ENCODE results near the gene FLOT1. TPM values are rescaled to one million over a fixed set of nuclear protein-coding genes. Genes with fewer than 3 reads are reported as not detected.
A peak's percentile ranks its signal among the peaks of the same experiment; 100 is the strongest.
"Not testable (repeated sequence)": the region's sequence is repeated elsewhere in the genome, so short reads cannot be mapped to it uniquely, and the experiment has no call there.

Gene FLOT1
- total and polyA plus RNA-seq, 2 donors (not counting 3 experiments of a cell fraction or from before 2014, with no cell fraction given): 141 to 154 TPM

DNA sequence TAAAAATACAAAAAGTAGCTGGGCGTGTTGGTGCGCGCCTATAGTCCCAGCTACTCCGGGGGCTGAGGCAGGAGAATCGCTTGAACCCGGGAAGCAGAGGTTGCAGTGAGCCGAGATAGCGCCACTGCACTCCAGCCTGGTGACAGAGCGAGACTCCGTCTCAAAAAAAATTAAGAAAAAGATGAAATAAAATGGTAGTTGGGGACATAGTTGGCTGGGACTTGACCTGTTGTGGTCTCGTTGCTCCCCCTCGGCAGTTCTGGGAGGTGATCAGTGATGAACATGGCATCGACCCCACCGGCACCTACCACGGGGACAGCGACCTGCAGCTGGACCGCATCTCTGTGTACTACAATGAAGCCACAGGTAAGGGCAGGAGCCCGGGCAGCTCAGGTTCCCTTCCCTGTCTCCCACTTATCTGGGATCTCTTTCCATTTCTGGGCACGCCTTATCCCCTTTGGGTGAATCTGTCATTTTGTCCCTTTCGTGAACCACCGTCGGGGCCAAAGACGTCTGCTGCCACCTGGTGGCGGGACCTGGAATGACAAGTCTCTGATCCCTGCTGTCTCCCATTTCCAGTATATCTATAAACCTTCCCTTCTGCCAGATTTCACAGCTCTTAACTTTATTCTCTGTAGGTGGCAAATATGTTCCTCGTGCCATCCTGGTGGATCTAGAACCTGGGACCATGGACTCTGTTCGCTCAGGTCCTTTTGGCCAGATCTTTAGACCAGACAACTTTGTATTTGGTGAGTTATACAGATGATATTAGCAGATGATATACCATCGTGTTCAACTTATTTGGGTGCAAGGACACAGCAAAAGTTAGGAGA is 20.0 kb downstream of the FLOT1 start:
- Histone ChIP-seq H3K4me2 (ENCODE audit: insufficient read depth, low read length) (peak overlapping the region; percentile 89), H2AFZ (ENCODE audit: low read depth, low read length) (no peak overlapping the region), H3K4me1 (ENCODE audit: control insufficient read depth, extremely low read depth, insufficient read depth, low read length) (peaks cover 37% of the 10 kb centered on the region), H4K20me1 (replicated peaks; ENCODE audit: control insufficient read depth, extremely low read depth, insufficient read depth, low read length) (peaks cover 7% of the 10 kb centered on the region), H3K9ac (replicated peaks; ENCODE audit: extremely low read depth, insufficient read depth, low read length) (peak overlapping the region; percentile 79), H3K27me3 (ENCODE audit: control insufficient read depth in 2 of 2, insufficient read depth in 2 of 2, low read length in 2 of 2) (no peaks in the 10 kb centered on the region), H3K79me2 (ENCODE audit: control insufficient read depth, insufficient read depth, low read length) (peaks cover 60% of the 10 kb centered on the region), H3K9me1 (replicated peaks; ENCODE audit: control insufficient read depth, extremely low read depth, insufficient read depth, low read length) (no peaks in the 10 kb centered on the region), H3K27ac (ENCODE audit: insufficient read depth, low read depth, low read length) (no peak overlapping the region), H3K36me3 (ENCODE audit: control insufficient read depth in 2 of 2, extremely low read depth in 1 of 2, insufficient read depth in 2 of 2, low read length in 2 of 2) (peaks cover 16 to 31% of the 10 kb centered on the region in 2 experiments), H3K9me3 (replicated peaks; ENCODE audit: control insufficient read depth, insufficient read depth, low read length) (no peaks in the 10 kb centered on the region), H3K4me3 (replicated peaks in 1 of 3; ENCODE audit: insufficient read depth in 1 of 3, low read depth in 1 of 3, low read length in 3 of 3) (peak overlapping the region in 2 of 3 experiments; percentile 76 to 94)
- intact Hi-C loops (cut with micrococcal nuclease) (loop anchor here (1.0 kb wide), 1 partner anchor 43 kb away; no protein-coding TSS in a partner anchor), dilution Hi-C loops (cut with MboI; ENCODE audit: extremely low pct_ligation_motif_present, low sequenced_read_pairs) (no loop called here)
- BruUV-seq (replicated peaks): no TSS peak
- POLR2A ChIA-PET: interaction anchor here (1.6 to 3.0 kb wide), 2 partner anchors 22 to 42 kb away, joined by 3 to 34 read pairs; partner anchors contain the start of gene IER3
- TF ChIP-seq POLR2AphosphoS5 (IDR thresholded peaks at IDR 0.05; ENCODE audit: insufficient read depth, low read depth, low read length) (peak; percentile 36), POLR2A (IDR thresholded peaks at IDR 0.05; ENCODE audit: low read depth, low read length) (peak; percentile 76), JUN (IDR thresholded peaks at IDR 0.05; ENCODE audit: borderline replicate concordance, insufficient read depth, insufficient read length, low read depth) (no peak)
- TF ChIP-seq, protein P1, sequence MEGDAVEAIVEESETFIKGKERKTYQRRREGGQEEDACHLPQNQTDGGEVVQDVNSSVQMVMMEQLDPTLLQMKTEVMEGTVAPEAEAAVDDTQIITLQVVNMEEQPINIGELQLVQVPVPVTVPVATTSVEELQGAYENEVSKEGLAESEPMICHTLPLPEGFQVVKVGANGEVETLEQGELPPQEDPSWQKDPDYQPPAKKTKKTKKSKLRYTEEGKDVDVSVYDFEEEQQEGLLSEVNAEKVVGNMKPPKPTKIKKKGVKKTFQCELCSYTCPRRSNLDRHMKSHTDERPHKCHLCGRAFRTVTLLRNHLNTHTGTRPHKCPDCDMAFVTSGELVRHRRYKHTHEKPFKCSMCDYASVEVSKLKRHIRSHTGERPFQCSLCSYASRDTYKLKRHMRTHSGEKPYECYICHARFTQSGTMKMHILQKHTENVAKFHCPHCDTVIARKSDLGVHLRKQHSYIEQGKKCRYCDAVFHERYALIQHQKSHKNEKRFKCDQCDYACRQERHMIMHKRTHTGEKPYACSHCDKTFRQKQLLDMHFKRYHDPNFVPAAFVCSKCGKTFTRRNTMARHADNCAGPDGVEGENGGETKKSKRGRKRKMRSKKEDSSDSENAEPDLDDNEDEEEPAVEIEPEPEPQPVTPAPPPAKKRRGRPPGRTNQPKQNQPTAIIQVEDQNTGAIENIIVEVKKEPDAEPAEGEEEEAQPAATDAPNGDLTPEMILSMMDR (IDR thresholded peaks at IDR 0.05; ENCODE audit: extremely low read depth in 1 of 2, insufficient read depth in 1 of 2, low read depth in 1 of 2, low read length in 2 of 2): peak; percentile 83 to 87
- FAIRE-seq: peak; percentile 87
- DNase-seq (ENCODE audit: low read depth, low spot score): peak; percentile 82
- CTCF ChIA-PET: interaction anchor here (0.6 to 9.2 kb wide), 22 partner anchors 9 to 365 kb away, joined by 3 to 296 read pairs (median 5); partner anchors contain the start of genes DHX16, FLOT1, NRM and VARS2

- intact Hi-C loops (cut with micrococcal nuclease): loop anchor here (1.0 kb wide), 1 partner anchor 43 kb away; no protein-coding TSS in a partner anchor
- H3K9me1 ChIP-seq (replicated peaks; ENCODE audit: control insufficient read depth, extremely low read depth, insufficient read depth, low read length); H3K27me3 ChIP-seq (ENCODE audit: control insufficient read depth in 2 of 2, insufficient read depth in 2 of 2, low read length in 2 of 2); BruUV-seq (replicated peaks); DNase-seq (ENCODE audit: low read depth, low spot score); H2AFZ ChIP-seq (ENCODE audit: low read depth, low read length); dilution Hi-C loops (cut with MboI; ENCODE audit: extremely low pct_ligation_motif_present, low sequenced_read_pairs); H4K20me1 ChIP-seq (replicated peaks; ENCODE audit: control insufficient read depth, extremely low read depth, insufficient read depth, low read length); FAIRE-seq; H3K9me3 ChIP-seq (replicated peaks; ENCODE audit: control insufficient read depth, insufficient read depth, low read length): not testable (repeated sequence)
- peaks cover 60% of the 10 kb centered on the region for H3K79me2 ChIP-seq (ENCODE audit: control insufficient read depth, insufficient read depth, low read length)
- H3K4me2 ChIP-seq (ENCODE audit: insufficient read depth, low read length): peak overlapping the region; percentile 89
- CTCF ChIA-PET: interaction anchor here (0.6 to 9.2 kb wide), 21 partner anchors 10 to 366 kb away, joined by 3 to 296 read pairs (median 6); partner anchors contain the start of genes DHX16, FLOT1 and VARS2
- H3K27ac ChIP-seq (ENCODE audit: insufficient read depth, low read depth, low read length): peak overlapping the region; percentile 64
- H3K4me3 ChIP-seq (replicated peaks in 1 of 3; ENCODE audit: insufficient read depth in 1 of 3, low read depth in 1 of 3, low read length in 3 of 3): peak overlapping the region; percentile 64 to 94 (median 76)
- POLR2A ChIA-PET: interaction anchor here (0.7 to 3.0 kb wide), 5 partner anchors 9 to 42 kb away, joined by 3 to 34 read pairs (median 3); partner anchors contain the start of genes IER3 and NRM
- peak overlapping the region; percentile 79 for H3K9ac ChIP-seq (replicated peaks; ENCODE audit: extremely low read depth, insufficient read depth, low read length)
- H3K4me1 ChIP-seq (ENCODE audit: control insufficient read depth, extremely low read depth, insufficient read depth, low read length): peaks cover 37% of the 10 kb centered on the region
- peaks cover 16 to 31% of the 10 kb centered on the region in 2 experiments for H3K36me3 ChIP-seq (ENCODE audit: control insufficient read depth in 2 of 2, extremely low read depth in 1 of 2, insufficient read depth in 2 of 2, low read length in 2 of 2)
These were observed 20.5 kb downstream of the FLOT1 start for GRCh38 chr6:30722025-30722279.
